Endothelial cell (in vitro differentiated cells): Measurements from ENCODE around the gene NOD2. TPM values are rescaled to one million over a fixed set of nuclear protein-coding genes. Genes with fewer than 3 reads are reported as not detected.
A peak's percentile ranks its signal among the peaks of the same experiment; 100 is the strongest.

Experiments used
- DNase-seq: peaks from one replicate; pipeline ENCODE4 v3.0.0; 2021; ENCODE audit warnings: low spot score
- H3K27ac Mint-ChIP-seq: one replicate; pipeline ENCODE4 v1.8.0; 2021; ENCODE audit warnings: mixed read lengths, inconsistent platforms; ENCODE audit not compliant: unreplicated experiment
- H3K27me3 Mint-ChIP-seq: one replicate; pipeline ENCODE4 v1.8.0; 2021; ENCODE audit warnings: mild to moderate bottlenecking, moderate library complexity, mixed read lengths, inconsistent platforms; ENCODE audit not compliant: unreplicated experiment
- H3K36me3 Mint-ChIP-seq: one replicate; pipeline ENCODE4 v1.8.0; 2021; ENCODE audit warnings: mild to moderate bottlenecking, low read depth, mixed read lengths, inconsistent platforms; ENCODE audit not compliant: unreplicated experiment
- H3K4me1 Mint-ChIP-seq: one replicate; pipeline ENCODE4 v1.8.0; 2021; ENCODE audit warnings: mild to moderate bottlenecking, mixed read lengths, inconsistent platforms; ENCODE audit not compliant: unreplicated experiment
- H3K4me3 Mint-ChIP-seq: one replicate; pipeline ENCODE4 v1.8.0; 2021; ENCODE audit warnings: mild to moderate bottlenecking, mixed read lengths, inconsistent platforms; ENCODE audit not compliant: unreplicated experiment
- H3K9me3 Mint-ChIP-seq: one replicate; pipeline ENCODE4 v1.8.0; 2021; ENCODE audit warnings: mixed read lengths, inconsistent platforms; ENCODE audit not compliant: unreplicated experiment
- total RNA-seq: library from RNA; stranded (reverse); fragmentation: NEBNext Ultra II Directional; extraction: Animal tissue kit (Norgen Biotek cat#: 25700); gene quantifications from one replicate; pipeline ENCODE4 v1.2.1, GENCODE V29; 2021; ENCODE audit not compliant: unreplicated experiment
- TF ChIP-seq, protein P1 (sequence below): fragments of 200-600 bp; sonication (generic); IDR thresholded peaks from one replicate; pipeline ENCODE4 v1.5.0; 2021; ENCODE audit warnings: antibody characterized with exemption; ENCODE audit not compliant: unreplicated experiment

Gene NOD2
- total RNA-seq, 1 donor from 2014 or later, result 0.51 TPM

DNA sequence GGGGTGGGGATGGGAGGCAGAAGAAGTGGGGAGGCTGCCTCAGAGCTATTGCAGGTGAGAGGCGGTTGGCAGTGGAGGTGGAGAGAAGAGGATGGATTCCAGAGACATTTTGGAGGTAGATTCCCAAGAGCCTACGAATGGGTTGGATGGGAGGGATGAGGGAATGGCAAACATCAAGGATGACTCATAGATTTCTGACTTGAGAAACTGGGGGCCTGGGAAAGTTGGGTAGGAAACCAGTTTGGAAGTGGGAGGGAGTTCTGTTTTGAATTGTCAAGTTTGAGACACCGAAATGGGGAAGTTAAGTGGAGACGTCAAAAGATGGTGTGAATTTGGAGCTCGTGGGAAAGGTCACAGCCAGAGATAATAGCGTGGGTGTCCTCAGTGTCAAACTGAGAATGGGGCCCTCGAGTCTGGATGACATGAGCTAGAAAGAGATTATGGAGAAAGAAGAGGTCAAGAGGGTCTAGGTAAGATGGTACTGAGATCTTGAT is 42.3 kb downstream of the NOD2 start:
- Mint-ChIP-seq H3K4me3 (no peak overlapping the region), H3K36me3 (no peaks in the 10 kb centered on the region), H3K27ac (no peak overlapping the region), H3K27me3 (peaks cover 7% of the 10 kb centered on the region), H3K4me1 (peaks cover 12% of the 10 kb centered on the region), H3K9me3 (no peaks in the 10 kb centered on the region)
- TF ChIP-seq, protein P1, sequence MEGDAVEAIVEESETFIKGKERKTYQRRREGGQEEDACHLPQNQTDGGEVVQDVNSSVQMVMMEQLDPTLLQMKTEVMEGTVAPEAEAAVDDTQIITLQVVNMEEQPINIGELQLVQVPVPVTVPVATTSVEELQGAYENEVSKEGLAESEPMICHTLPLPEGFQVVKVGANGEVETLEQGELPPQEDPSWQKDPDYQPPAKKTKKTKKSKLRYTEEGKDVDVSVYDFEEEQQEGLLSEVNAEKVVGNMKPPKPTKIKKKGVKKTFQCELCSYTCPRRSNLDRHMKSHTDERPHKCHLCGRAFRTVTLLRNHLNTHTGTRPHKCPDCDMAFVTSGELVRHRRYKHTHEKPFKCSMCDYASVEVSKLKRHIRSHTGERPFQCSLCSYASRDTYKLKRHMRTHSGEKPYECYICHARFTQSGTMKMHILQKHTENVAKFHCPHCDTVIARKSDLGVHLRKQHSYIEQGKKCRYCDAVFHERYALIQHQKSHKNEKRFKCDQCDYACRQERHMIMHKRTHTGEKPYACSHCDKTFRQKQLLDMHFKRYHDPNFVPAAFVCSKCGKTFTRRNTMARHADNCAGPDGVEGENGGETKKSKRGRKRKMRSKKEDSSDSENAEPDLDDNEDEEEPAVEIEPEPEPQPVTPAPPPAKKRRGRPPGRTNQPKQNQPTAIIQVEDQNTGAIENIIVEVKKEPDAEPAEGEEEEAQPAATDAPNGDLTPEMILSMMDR, result no peak
- no peak for DNase-seq

DNA sequence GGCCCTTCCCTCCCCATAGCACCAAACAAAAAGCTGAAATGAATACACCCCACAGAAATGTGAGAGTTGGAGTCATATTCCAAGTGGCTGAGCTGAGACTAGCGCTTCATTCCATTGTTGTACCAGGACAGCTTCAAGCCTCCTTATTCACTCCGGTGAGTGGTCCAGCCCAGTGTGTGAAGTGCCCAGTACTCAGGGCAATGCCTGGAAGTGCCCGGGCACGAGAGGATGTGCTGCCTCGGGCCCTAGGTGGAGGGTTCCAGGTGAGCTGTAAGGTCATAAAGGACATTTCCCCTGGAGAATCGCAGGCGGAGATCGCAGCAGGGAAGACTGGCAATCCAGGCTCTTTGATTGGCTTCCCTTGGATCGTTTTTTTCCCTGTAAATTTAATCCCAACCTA is 43.0 kb downstream of the NOD2 start:
- DNase-seq, result no peak
- no peak overlapping the region for H3K27ac Mint-ChIP-seq
- peaks cover 14% of the 10 kb centered on the region for H3K4me1 Mint-ChIP-seq
- H3K36me3 Mint-ChIP-seq, result peaks cover 5% of the 10 kb centered on the region
- H3K9me3 Mint-ChIP-seq, result no peaks in the 10 kb centered on the region
- TF ChIP-seq, protein P1, result no peak
- no peak overlapping the region for H3K4me3 Mint-ChIP-seq
- H3K27me3 Mint-ChIP-seq, result peaks cover 7% of the 10 kb centered on the region

DNA sequence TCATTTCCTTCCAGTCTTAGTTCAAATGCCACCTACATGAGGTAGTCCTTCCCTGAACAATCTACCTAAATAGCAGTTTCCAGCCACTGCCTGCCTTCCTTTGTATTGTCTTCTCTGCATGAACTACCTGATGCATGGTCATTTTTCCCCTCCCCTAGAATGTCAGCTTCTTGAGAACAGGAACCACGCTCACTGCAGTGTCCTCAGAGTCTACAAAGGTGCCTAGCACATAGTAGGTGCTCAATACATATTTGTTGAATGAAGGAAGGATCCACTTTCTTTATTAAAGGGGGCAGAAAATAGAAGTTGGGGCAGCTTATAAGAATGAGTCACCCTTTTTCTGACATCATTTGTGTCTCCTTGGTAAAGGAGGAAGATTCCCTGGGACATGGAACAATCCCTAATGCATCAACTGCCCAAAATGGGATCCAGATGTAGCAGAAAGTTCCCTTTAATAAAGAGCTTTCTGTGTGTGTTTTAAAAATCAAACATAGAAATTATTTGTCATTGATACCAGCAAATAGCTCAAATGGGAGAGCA is 44.1 kb downstream of the NOD2 start:
- H3K4me1 Mint-ChIP-seq, result peaks cover 12% of the 10 kb centered on the region
- DNase-seq, result no peak
- no peak overlapping the region for H3K27ac Mint-ChIP-seq
- H3K9me3 Mint-ChIP-seq, result no peaks in the 10 kb centered on the region
- peaks cover 5% of the 10 kb centered on the region for H3K27me3 Mint-ChIP-seq
- H3K4me3 Mint-ChIP-seq, result no peak overlapping the region
- peaks cover 5% of the 10 kb centered on the region for H3K36me3 Mint-ChIP-seq
- TF ChIP-seq, protein P1, result no peak

DNA sequence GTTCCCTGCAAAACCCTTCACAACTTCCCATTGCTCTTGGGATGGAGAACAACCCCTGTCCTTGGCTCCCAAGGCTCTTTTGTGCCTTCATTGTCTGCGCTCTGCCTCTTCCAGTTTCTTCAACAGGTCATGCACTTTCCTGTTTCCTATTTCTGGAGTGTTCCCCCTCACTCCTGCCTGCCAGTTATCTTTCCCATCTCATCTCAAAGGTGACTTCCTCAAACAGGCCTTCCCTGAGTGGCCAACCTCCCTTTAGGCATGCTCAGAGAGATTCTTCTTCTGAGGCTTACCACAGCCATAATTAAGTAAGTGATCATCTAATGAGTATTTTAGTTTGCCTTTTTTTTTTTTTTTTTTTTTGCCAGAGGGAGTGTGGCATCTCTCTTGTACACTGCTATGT is 45.6 kb downstream of the NOD2 start:
- Mint-ChIP-seq H3K9me3 (no peaks in the 10 kb centered on the region), H3K4me1 (peaks cover 18% of the 10 kb centered on the region), H3K27ac (no peak overlapping the region), H3K36me3 (peaks cover 5% of the 10 kb centered on the region), H3K27me3 (peaks cover 7% of the 10 kb centered on the region), H3K4me3 (no peak overlapping the region)
- no peak for DNase-seq
- TF ChIP-seq, protein P1, result no peak

DNA sequence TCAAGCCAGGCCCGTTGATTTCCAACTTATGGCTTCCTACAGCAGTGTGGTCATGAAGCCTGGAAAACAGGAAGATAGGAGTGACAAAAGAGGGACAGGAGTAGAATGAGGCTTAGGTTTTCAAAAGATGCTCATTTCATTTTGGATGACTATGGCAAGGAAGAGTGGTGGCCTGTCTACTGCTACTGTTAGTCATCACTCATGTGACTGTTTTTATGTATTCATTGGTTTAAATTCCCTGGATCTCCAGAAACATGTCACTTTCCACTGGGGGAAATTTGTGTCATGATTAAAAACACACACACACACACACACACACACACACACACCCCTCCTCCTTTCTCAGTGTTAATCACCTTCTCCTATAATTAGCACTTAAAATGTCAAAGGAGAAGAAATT is 47.3 kb downstream of the NOD2 start:
- Mint-ChIP-seq H3K27ac (no peak overlapping the region), H3K36me3 (peaks cover 5% of the 10 kb centered on the region), H3K9me3 (no peaks in the 10 kb centered on the region), H3K4me3 (peak overlapping the region; percentile 91), H3K27me3 (peaks cover 7% of the 10 kb centered on the region), H3K4me1 (peaks cover 18% of the 10 kb centered on the region)
- TF ChIP-seq, protein P1, result no peak
- DNase-seq, result no peak
